T-helper 1 cell treated with Interleukin-12 subunit alpha and Interleukin-12 subunit beta and Interleukin-4 antibody, amounts not matched to agents 30 ng/mL and 1 ng/mL, for 36 hours (primary cell): ENCODE data around the gene WDR31. TPM values are rescaled to one million over a fixed set of nuclear protein-coding genes. Genes with fewer than 3 reads are reported as not detected.

Experiments
- total RNA-seq: library from RNA; stranded (reverse); gene quantifications from 2 replicates; pipeline ENCODE4 v1.2.3, GENCODE V29; 2022

Gene WDR31
- total RNA-seq, 1 donor from 2014 or later = 1.2 TPM

Other genes with a start within 250 kb of the WDR31 start
- 5.0 and 5.2 TPM in 2 replicates for gene SLC31A2, start 189.3 kb downstream of the WDR31 start, total RNA-seq
- gene FKBP15, start 119.0 kb downstream of the WDR31 start, total RNA-seq = 41.0 and 43.7 TPM in 2 replicates
- gene SLC31A1, start 118.7 kb downstream of the WDR31 start, total RNA-seq = 9.4 and 9.5 TPM in 2 replicates
- gene CDC26, start 64.7 kb downstream of the WDR31 start, total RNA-seq = 35.7 and 37.5 TPM in 2 replicates
- 34.8 and 36.4 TPM in 2 replicates for gene PRPF4, start 64.6 kb downstream of the WDR31 start, total RNA-seq
- gene RNF183, start 36.9 kb downstream of the WDR31 start, total RNA-seq = 0.34 TPM in 1 of 2 replicates, not detected in the other
- 10.9 and 11.4 TPM in 2 replicates for gene BSPRY, start 9.3 kb upstream of the WDR31 start, total RNA-seq
- gene HDHD3, start 36.7 kb upstream of the WDR31 start, total RNA-seq = 21.0 and 22.3 TPM in 2 replicates
- 32.0 and 34.7 TPM in 2 replicates for gene ALAD, start 61.0 kb upstream of the WDR31 start, total RNA-seq
- gene POLE3, start 70.4 kb upstream of the WDR31 start, total RNA-seq = 75.7 and 77.1 TPM in 2 replicates
- 0.22 and 0.49 TPM in 2 replicates for gene C9orf43, start 70.5 kb upstream of the WDR31 start, total RNA-seq
- gene RGS3, start 123.5 kb upstream of the WDR31 start, total RNA-seq = 31.2 and 35.9 TPM in 2 replicates